NT2/D1 (cell line): Measurements from ENCODE around the gene TPP2.

Experiments used
- YY1 ChIP-seq: IDR thresholded peaks from 2 replicates; pipeline ENCODE4 v1.6.1; 2011; ENCODE audit not compliant: insufficient read length, insufficient read depth
- ZNF274 ChIP-seq: IDR thresholded peaks from 2 replicates; pipeline ENCODE4 v1.6.1; 2011; ENCODE audit warnings: mild to moderate bottlenecking, low read depth, low read length

GRCh38 chr13:102617697-102618350 lies 21.0 kb downstream of the TPP2 start:
- TF ChIP-seq YY1 = no peak
- no peak for TF ChIP-seq ZNF274
